SU-DHL-6 (cell line): ENCODE results near the gene ZNF653.

Experiments
- H2AFZ ChIP-seq: fragments of 200-600 bp; sonication (generic); 2 replicates; pipeline ENCODE4 v1.6.1; 2014; ENCODE audit warnings: low read depth, mild to moderate bottlenecking, moderate library complexity, mixed read lengths, antibody characterized with exemption, low read length; ENCODE audit not compliant: severe bottlenecking
- H3F3A ChIP-seq: fragments of 200-600 bp; shearing (Covaris generic); 2 replicates; pipeline ENCODE4 v1.6.0; 2016; ENCODE audit warnings: antibody characterized with exemption, mild to moderate bottlenecking; ENCODE audit not compliant: insufficient read depth
- H3K27ac ChIP-seq: fragments of 200-600 bp; sonication (generic); 2 replicates; pipeline ENCODE4 v1.5.1; 2016; ENCODE audit warnings: low read depth, mild to moderate bottlenecking, low read length, moderate library complexity, mixed read lengths
- H3K27me3 ChIP-seq: fragments of 200-600 bp; sonication (generic), shearing (Covaris generic); 2 replicates; pipeline ENCODE4 v1.6.0; 2014; ENCODE audit warnings: mild to moderate bottlenecking, low read length
- H3K36me3 ChIP-seq: fragments of 200-600 bp; sonication (generic); 2 replicates; pipeline ENCODE4 v1.6.1; 2014; ENCODE audit warnings: mild to moderate bottlenecking, low read length, mixed read lengths
- H3K4me2 ChIP-seq: fragments of 300-600, 200-600 bp; shearing (Covaris generic), sonication (generic); 2 replicates; pipeline ENCODE4 v1.6.0; 2014; ENCODE audit warnings: low read length, low read depth, mild to moderate bottlenecking; ENCODE audit not compliant: poor library complexity, severe bottlenecking
- H3K4me3 ChIP-seq: fragments of 200-600 bp; sonication (generic); 2 replicates; pipeline ENCODE4 v1.5.1; 2014; ENCODE audit warnings: antibody characterized with exemption, low read length, mild to moderate bottlenecking, mixed read lengths; ENCODE audit not compliant: insufficient read depth, poor library complexity, severe bottlenecking
- H3K79me2 ChIP-seq: fragments of 200-600 bp; sonication (generic); 2 replicates; pipeline ENCODE4 v1.6.1; 2014; ENCODE audit warnings: mild to moderate bottlenecking, low read length, moderate library complexity; ENCODE audit not compliant: insufficient read depth
- H3K9ac ChIP-seq: fragments of 200-600 bp; sonication (generic); 2 replicates; pipeline ENCODE4 v1.7.0; 2014; ENCODE audit warnings: mild to moderate bottlenecking, low read length
- H3K9me2 ChIP-seq: fragments of 200-600 bp; sonication (generic); replicated peaks from 2 replicates; pipeline ENCODE4 v1.6.1; 2014; ENCODE audit warnings: low read length; ENCODE audit not compliant: insufficient read depth
- H3K9me3 ChIP-seq: fragments of 200-600 bp; sonication (generic); 2 replicates; pipeline ENCODE4 v1.6.1; 2014; ENCODE audit warnings: low read length, mixed read lengths; ENCODE audit not compliant: insufficient read depth
- H4K20me1 ChIP-seq: fragments of 200-600 bp; sonication (generic); 2 replicates; pipeline ENCODE4 v1.6.1; 2014; ENCODE audit warnings: low read depth, mild to moderate bottlenecking, antibody characterized with exemption, low read length, moderate library complexity, mixed read lengths
- CTCF ChIP-seq: fragments of 200-600 bp; sonication (generic); IDR thresholded peaks from one replicate; pipeline ENCODE4 v1.5.1; 2017; ENCODE audit warnings: antibody characterized with exemption, mild to moderate bottlenecking, low read length, moderate library complexity; ENCODE audit not compliant: insufficient read depth, poor library complexity, severe bottlenecking
- EZH2phosphoT487 ChIP-seq: fragments of 200-600 bp; sonication (generic), shearing (Covaris generic); conservative IDR thresholded peaks from 2 replicates; pipeline ENCODE4 v1.6.1; 2018; ENCODE audit warnings: mild to moderate bottlenecking, antibody characterized with exemption, low read length, moderate library complexity, mixed read lengths

Gene ZNF653

GRCh38 chr19:11549386-11549953 lies 43.8 kb upstream of the ZNF653 start:
- Histone ChIP-seq H3K9me2 (no peaks in the 10 kb centered on the region), H3K9ac (no peak overlapping the region), H4K20me1 (no peaks in the 10 kb centered on the region), H3K4me2 (no peak overlapping the region), H3K36me3 (no peaks in the 10 kb centered on the region), H3K27ac (no peak overlapping the region), H2AFZ (no peak overlapping the region), H3K9me3 (no peaks in the 10 kb centered on the region), H3F3A (no peaks in the 10 kb centered on the region), H3K4me3 (no peak overlapping the region), H3K27me3 (no peaks in the 10 kb centered on the region), H3K79me2 (no peaks in the 10 kb centered on the region)
- TF ChIP-seq CTCF = no peak

- H3K27ac ChIP-seq = no peak overlapping the region
- H3K9ac ChIP-seq = no peak overlapping the region
- no peaks in the 10 kb centered on the region for H3F3A ChIP-seq
- H3K4me3 ChIP-seq = no peak overlapping the region
- no peaks in the 10 kb centered on the region for H4K20me1 ChIP-seq
- no peaks in the 10 kb centered on the region for H3K27me3 ChIP-seq
- no peaks in the 10 kb centered on the region for H3K79me2 ChIP-seq
- H2AFZ ChIP-seq = no peak overlapping the region
- no peak overlapping the region for H3K4me2 ChIP-seq
- TF ChIP-seq EZH2phosphoT487 = no peak
- TF ChIP-seq CTCF = no peak
- no peaks in the 10 kb centered on the region for H3K9me2 ChIP-seq
- H3K9me3 ChIP-seq = no peaks in the 10 kb centered on the region
- no peaks in the 10 kb centered on the region for H3K36me3 ChIP-seq
Measured at GRCh38 chr19:11547929-11548700, 42.5 kb upstream of the ZNF653 start.

GRCh38 chr19:11541238-11541637 lies 35.6 kb upstream of the ZNF653 start:
- Histone ChIP-seq H3K4me3 (no peak overlapping the region), H3K9me3 (no peaks in the 10 kb centered on the region), H3K9me2 (no peaks in the 10 kb centered on the region), H3K9ac (no peak overlapping the region), H3F3A (no peaks in the 10 kb centered on the region), H2AFZ (no peak overlapping the region), H4K20me1 (no peaks in the 10 kb centered on the region), H3K36me3 (no peaks in the 10 kb centered on the region), H3K27me3 (no peaks in the 10 kb centered on the region), H3K79me2 (no peaks in the 10 kb centered on the region), H3K4me2 (no peak overlapping the region), H3K27ac (no peak overlapping the region)
- TF ChIP-seq CTCF = no peak
- TF ChIP-seq EZH2phosphoT487 = no peak
